ENCODE measurements around the gene CTAGE1. TPM values are rescaled to one million over a fixed set of nuclear protein-coding genes. Genes with fewer than 3 reads are reported as not detected.

Gene CTAGE1
- polyA plus RNA-seq, 1 of the 3 experiments (the other 2 are of a cell fraction), result 0.07 TPM

DNA sequence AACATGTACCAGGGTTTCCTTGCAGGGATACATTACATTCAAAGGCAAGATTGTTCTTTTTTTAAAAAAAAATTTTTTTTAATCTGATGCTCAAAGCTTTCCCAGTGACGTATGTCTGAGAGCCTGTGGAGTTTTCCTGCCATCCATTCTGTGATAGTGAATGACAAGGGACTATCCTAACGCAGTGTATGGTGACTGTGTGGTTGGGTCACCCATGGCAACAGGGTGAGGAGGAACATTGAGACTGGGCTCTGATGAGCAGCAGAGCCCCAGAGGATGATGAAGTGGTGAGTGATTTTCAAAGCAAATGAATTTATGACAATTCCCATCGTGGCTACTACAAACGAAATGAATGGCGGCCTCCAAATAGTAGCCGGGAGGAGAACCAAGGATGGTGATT is 28.6 kb upstream of the CTAGE1 start:
- Histone ChIP-seq H3K4me1 (ENCODE audit: control insufficient read depth in 1 of 2, insufficient read depth in 2 of 2, low read depth in 1 of 2, low read length in 1 of 2) (no peaks in the 10 kb centered on the region), H3K9me3 (0 out of 2 replicates have a peak, but pooled peaks cover 5% of the 10 kb centered on the region), H4K20me1 (ENCODE audit: insufficient read depth) (no peaks in the 10 kb centered on the region), H3F3A (replicated peaks; ENCODE audit: insufficient read depth) (no peaks in the 10 kb centered on the region), H3K27me3 (ENCODE audit: insufficient read depth) (no peaks in the 10 kb centered on the region), H3K27ac (ENCODE audit: low read depth in 2 of 2, low read length in 1 of 2) (no peak overlapping the region), H2AFZ (ENCODE audit: low read depth) (no peak overlapping the region), H3K9ac (no peak overlapping the region), H3K9me2 (no peaks in the 10 kb centered on the region), H3K4me2 (no peak overlapping the region), H3K4me3 (ENCODE audit: low read depth in 2 of 2, low read length in 1 of 2) (no peak overlapping the region), H3K79me2 (ENCODE audit: insufficient read depth) (no peaks in the 10 kb centered on the region), H3K36me3 (replicated peaks in 1 of 2; ENCODE audit: control insufficient read depth in 1 of 2, insufficient read depth in 2 of 2, low read length in 1 of 2) (no peaks in the 10 kb centered on the region)
- TF ChIP-seq TCF12 (IDR thresholded peaks at IDR 0.05) (no peak), POLR2AphosphoS5 (IDR thresholded peaks at IDR 0.05; ENCODE audit: low read depth, low read length) (no peak), SMC3 (IDR thresholded peaks at IDR 0.05; ENCODE audit: low read depth, low read length) (no peak), NFIC (IDR thresholded peaks at IDR 0.05; ENCODE audit: borderline replicate concordance) (no peak), MXI1 (IDR thresholded peaks at IDR 0.05; ENCODE audit: low read depth, low read length) (no peak), FOXJ3 (CRISPR knock-in tag; IDR thresholded peaks at IDR 0.05) (no peak), TAF1 (IDR thresholded peaks at IDR 0.05; ENCODE audit: borderline replicate concordance, low read depth, low read length) (no peak), CHD2 (IDR thresholded peaks at IDR 0.05; ENCODE audit: low read length, partially characterized antibody) (no peak), RXRA (IDR thresholded peaks at IDR 0.05; ENCODE audit: borderline replicate concordance, low read depth) (no peak), RAD21 (IDR thresholded peaks at IDR 0.05; ENCODE audit: low read length) (no peak), JUND (IDR thresholded peaks at IDR 0.05) (no peak), MEF2A (IDR thresholded peaks at IDR 0.05; ENCODE audit: borderline replicate concordance, low read depth) (no peak)
- TF ChIP-seq, protein P1, sequence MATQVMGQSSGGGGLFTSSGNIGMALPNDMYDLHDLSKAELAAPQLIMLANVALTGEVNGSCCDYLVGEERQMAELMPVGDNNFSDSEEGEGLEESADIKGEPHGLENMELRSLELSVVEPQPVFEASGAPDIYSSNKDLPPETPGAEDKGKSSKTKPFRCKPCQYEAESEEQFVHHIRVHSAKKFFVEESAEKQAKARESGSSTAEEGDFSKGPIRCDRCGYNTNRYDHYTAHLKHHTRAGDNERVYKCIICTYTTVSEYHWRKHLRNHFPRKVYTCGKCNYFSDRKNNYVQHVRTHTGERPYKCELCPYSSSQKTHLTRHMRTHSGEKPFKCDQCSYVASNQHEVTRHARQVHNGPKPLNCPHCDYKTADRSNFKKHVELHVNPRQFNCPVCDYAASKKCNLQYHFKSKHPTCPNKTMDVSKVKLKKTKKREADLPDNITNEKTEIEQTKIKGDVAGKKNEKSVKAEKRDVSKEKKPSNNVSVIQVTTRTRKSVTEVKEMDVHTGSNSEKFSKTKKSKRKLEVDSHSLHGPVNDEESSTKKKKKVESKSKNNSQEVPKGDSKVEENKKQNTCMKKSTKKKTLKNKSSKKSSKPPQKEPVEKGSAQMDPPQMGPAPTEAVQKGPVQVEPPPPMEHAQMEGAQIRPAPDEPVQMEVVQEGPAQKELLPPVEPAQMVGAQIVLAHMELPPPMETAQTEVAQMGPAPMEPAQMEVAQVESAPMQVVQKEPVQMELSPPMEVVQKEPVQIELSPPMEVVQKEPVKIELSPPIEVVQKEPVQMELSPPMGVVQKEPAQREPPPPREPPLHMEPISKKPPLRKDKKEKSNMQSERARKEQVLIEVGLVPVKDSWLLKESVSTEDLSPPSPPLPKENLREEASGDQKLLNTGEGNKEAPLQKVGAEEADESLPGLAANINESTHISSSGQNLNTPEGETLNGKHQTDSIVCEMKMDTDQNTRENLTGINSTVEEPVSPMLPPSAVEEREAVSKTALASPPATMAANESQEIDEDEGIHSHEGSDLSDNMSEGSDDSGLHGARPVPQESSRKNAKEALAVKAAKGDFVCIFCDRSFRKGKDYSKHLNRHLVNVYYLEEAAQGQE (IDR thresholded peaks at IDR 0.05; ENCODE audit: low read depth, low read length), result no peak
- TF ChIP-seq, protein P2, sequence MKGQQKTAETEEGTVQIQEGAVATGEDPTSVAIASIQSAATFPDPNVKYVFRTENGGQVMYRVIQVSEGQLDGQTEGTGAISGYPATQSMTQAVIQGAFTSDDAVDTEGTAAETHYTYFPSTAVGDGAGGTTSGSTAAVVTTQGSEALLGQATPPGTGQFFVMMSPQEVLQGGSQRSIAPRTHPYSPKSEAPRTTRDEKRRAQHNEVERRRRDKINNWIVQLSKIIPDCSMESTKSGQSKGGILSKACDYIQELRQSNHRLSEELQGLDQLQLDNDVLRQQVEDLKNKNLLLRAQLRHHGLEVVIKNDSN (IDR thresholded peaks at IDR 0.05; ENCODE audit: borderline replicate concordance, low read depth), result no peak
- TF ChIP-seq, protein P3, sequence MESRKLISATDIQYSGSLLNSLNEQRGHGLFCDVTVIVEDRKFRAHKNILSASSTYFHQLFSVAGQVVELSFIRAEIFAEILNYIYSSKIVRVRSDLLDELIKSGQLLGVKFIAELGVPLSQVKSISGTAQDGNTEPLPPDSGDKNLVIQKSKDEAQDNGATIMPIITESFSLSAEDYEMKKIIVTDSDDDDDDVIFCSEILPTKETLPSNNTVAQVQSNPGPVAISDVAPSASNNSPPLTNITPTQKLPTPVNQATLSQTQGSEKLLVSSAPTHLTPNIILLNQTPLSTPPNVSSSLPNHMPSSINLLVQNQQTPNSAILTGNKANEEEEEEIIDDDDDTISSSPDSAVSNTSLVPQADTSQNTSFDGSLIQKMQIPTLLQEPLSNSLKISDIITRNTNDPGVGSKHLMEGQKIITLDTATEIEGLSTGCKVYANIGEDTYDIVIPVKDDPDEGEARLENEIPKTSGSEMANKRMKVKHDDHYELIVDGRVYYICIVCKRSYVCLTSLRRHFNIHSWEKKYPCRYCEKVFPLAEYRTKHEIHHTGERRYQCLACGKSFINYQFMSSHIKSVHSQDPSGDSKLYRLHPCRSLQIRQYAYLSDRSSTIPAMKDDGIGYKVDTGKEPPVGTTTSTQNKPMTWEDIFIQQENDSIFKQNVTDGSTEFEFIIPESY (IDR thresholded peaks at IDR 0.05; ENCODE audit: borderline replicate concordance, low read depth), result no peak
- no peak for DNase-seq
- ChIA-PET CTCF (interaction anchor here (1.9 kb wide), 1 partner anchor 12 kb away, joined by 7 read pairs; no protein-coding TSS in a partner anchor), POLR2A (no interaction called here)
- 12% methylated on average over 6 of the region's 6 CpGs for WGBS (ENCODE audit: low lambda C conversion rate)
